Transverse colon (tissue), 4 donors: ENCODE measurements around the gene NKAIN2. TPM values are rescaled to one million over a fixed set of nuclear protein-coding genes. Genes with fewer than 3 reads are reported as not detected.
"Not testable (repeated sequence)": the region's sequence is repeated elsewhere in the genome, so short reads cannot be mapped to it uniquely, and the experiment has no call there.

Experiments
- DNase-seq: peaks from one replicate; pipeline ENCODE4 v3.0.0-alpha.2; 2019
- H3K27ac ChIP-seq, 4 donors: fragments of 200-600 bp; sonication (generic); 2 replicates each; pipeline ENCODE4 v1.5.1; 2016 to 2018; ENCODE audit warnings: inconsistent platforms in 4 of 4
- H3K27me3 ChIP-seq: fragments of 200-600 bp; sonication (generic); 2 replicates; pipeline ENCODE4 v1.5.1; 2017; ENCODE audit warnings: inconsistent platforms
- H3K36me3 ChIP-seq, 4 donors: fragments of 200-600 bp; sonication (generic); 2 replicates each; pipeline ENCODE4 v1.5.1; 2017 to 2019; ENCODE audit warnings: inconsistent platforms in 4 of 4
- H3K4me1 ChIP-seq, 4 donors: fragments of 200-600 bp; sonication (generic); 2 replicates each; pipeline ENCODE4 v1.5.1; 2017 to 2020; ENCODE audit warnings: inconsistent platforms in 4 of 4
- H3K4me3 ChIP-seq, 4 donors: fragments of 200-600 bp; sonication (generic); 1 replicate in 1 of 4; 2 replicates in 3 of 4; pipeline versions ENCODE4 v1.5.1 to v1.6.1; 2017 to 2019; ENCODE audit warnings: inconsistent platforms in 4 of 4
- H3K9me3 ChIP-seq, 2 donors: fragments of 200-600 bp; sonication (generic); 2 replicates each; pipeline ENCODE4 v1.5.1; 2017 to 2019; ENCODE audit warnings: inconsistent platforms in 2 of 2
- CTCF ChIP-seq, 5 experiments: fragments of 200-600 bp in 3 of 5; fragments of 450-650 bp in 2 of 5; sonication (generic) in 3 of 5; IDR thresholded peaks; 1 replicate in 2 of 5; 2 replicates in 3 of 5; pipeline ENCODE4 v1.5.1; 2016 to 2017; ENCODE audit warnings: antibody characterized with exemption in 5 of 5, inconsistent platforms in 3 of 5, mild to moderate bottlenecking in 2 of 5, moderate library complexity in 1 of 5
- EP300 ChIP-seq: sonication (generic); formaldehyde crosslinking; IDR thresholded peaks from one replicate; pipeline ENCODE4 v1.6.1; 2017; ENCODE audit warnings: antibody characterized with exemption, low read depth
- POLR2A ChIP-seq: fragments of 450-650 bp; IDR thresholded peaks from one replicate; pipeline ENCODE4 v1.6.1; 2016; ENCODE audit warnings: antibody characterized with exemption, mild to moderate bottlenecking, moderate library complexity
- POLR2AphosphoS5 ChIP-seq, 3 donors: sonication (generic); formaldehyde crosslinking; IDR thresholded peaks; one replicate each; pipeline ENCODE4 v1.6.1; 2016; ENCODE audit warnings: antibody characterized with exemption in 3 of 3
- WGBS, 2 donors: methylation state at CpG; one replicate each; pipeline ENCODE4 v1.1.5; 2018; ENCODE audit warnings: low coverage in 1 of 2; 5-methylcytosine and 5-hydroxymethylcytosine counted together
- in situ Hi-C, 4 donors: fragments of 200-750 bp; cut with MboI; loops; one replicate each; pipeline versions ENCODE4 v1.15.0 to v1.15.1; 2017; ENCODE audit warnings: low sequenced_read_pairs in 3 of 4, low pct_ligation_motif_present in 1 of 4, low pct_unique_long_range_greater_than_20kb in 1 of 4
- intact Hi-C: fragments of 100-400 bp; cut with DNase I; formaldehyde crosslinking; loops from one replicate; pipeline ENCODE4 v1.15.1; 2023; ENCODE audit warnings: low total_unique reads
- total RNA-seq, 4 donors: library from RNA; depleted of rRNA; stranded (reverse); fragments of >200 nt; gene quantifications; one replicate each; pipeline ENCODE4 v1.1.0, GENCODE V29; 2016

Gene NKAIN2
- total RNA-seq, 4 donors from 2014 or later: 0.32 TPM; not detected in 3

DNA sequence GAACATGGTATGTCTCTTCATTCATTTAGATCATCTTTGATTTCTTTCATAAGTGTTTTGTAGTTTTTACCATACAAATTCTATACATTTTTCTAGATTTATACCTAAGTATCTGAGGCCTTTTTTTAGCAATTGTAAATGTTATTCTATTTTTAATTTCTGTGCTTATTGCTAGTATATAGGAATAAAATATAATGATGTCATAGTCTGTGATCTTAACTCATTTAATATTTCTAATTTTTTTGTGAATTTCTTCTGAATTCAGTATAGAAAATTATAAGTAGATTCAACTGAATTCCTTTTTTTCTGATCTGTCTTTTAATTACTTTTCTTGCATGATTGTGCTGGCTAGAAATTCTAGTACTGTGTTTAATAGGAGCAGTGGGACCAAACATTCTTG lies 520.6 kb downstream of the NKAIN2 start:
- no peaks in the 10 kb centered on the region for H3K27me3 ChIP-seq
- no peak for DNase-seq

GRCh38 chr6:124330197-124330596 lies 526.5 kb downstream of the NKAIN2 start:
- Histone ChIP-seq H3K9me3 (no peaks in the 10 kb centered on the region), H3K36me3 (no peaks in the 10 kb centered on the region), H3K27me3 (no peaks in the 10 kb centered on the region), H3K4me1 (no peaks in the 10 kb centered on the region), H3K27ac (no peak overlapping the region), H3K4me3 (no peak overlapping the region)
- intact Hi-C loops: loop anchor here (10.0 kb wide), 1 partner anchor 375 kb away; no protein-coding TSS in a partner anchor
- in situ Hi-C loops: loop anchor here in 1 of 4 donors (10.0 kb wide), 1 partner anchor 375 kb away; no protein-coding TSS in a partner anchor
- 33 to 42% methylated on average over 1 of the region's 1 CpG for WGBS, 2 donors
- no peak for DNase-seq
- no peak for TF ChIP-seq POLR2AphosphoS5 (IDR thresholded peaks at IDR 0.05)
- TF ChIP-seq EP300: no peak
- no peak for TF ChIP-seq POLR2A
- no peak for TF ChIP-seq CTCF (IDR thresholded peaks at IDR 0.05)

More for the DNA sequence above, 520.6 kb downstream of the NKAIN2 start:
- no peak for TF ChIP-seq POLR2A
- no peak for TF ChIP-seq POLR2AphosphoS5 (IDR thresholded peaks at IDR 0.05)
- TF ChIP-seq CTCF (IDR thresholded peaks at IDR 0.05): no peak
- no peak for TF ChIP-seq EP300
- H3K9me3 ChIP-seq: no peaks in the 10 kb centered on the region
- intact Hi-C loops: no loop called here
- H3K4me1 ChIP-seq: no peaks in the 10 kb centered on the region
- H3K36me3 ChIP-seq: no peaks in the 10 kb centered on the region
- H3K27ac ChIP-seq: no peak overlapping the region
- in situ Hi-C loops: no loop called here
- no peak overlapping the region for H3K4me3 ChIP-seq

GRCh38 chr6:124334359-124334758 lies 530.7 kb downstream of the NKAIN2 start:
- H3K27ac ChIP-seq: no peak overlapping the region
- TF ChIP-seq POLR2AphosphoS5 (IDR thresholded peaks at IDR 0.05) (no peak), CTCF (IDR thresholded peaks at IDR 0.05) (no peak)
- H3K4me1 ChIP-seq: no peaks in the 10 kb centered on the region
- no peaks in the 10 kb centered on the region for H3K36me3 ChIP-seq
- no peaks in the 10 kb centered on the region for H3K27me3 ChIP-seq
- WGBS, 2 donors: 55 to 70% methylated on average over 2 to 4 of the region's 4 CpGs
- in situ Hi-C loops (loop anchor here in 1 of 4 donors (10.0 kb wide), 1 partner anchor 370 kb away; no protein-coding TSS in a partner anchor), intact Hi-C loops (loop anchor here (10.0 kb wide), 1 partner anchor 370 kb away; no protein-coding TSS in a partner anchor)
- H3K9me3 ChIP-seq: no peaks in the 10 kb centered on the region
- no peak overlapping the region for H3K4me3 ChIP-seq
- DNase-seq: no peak

DNA sequence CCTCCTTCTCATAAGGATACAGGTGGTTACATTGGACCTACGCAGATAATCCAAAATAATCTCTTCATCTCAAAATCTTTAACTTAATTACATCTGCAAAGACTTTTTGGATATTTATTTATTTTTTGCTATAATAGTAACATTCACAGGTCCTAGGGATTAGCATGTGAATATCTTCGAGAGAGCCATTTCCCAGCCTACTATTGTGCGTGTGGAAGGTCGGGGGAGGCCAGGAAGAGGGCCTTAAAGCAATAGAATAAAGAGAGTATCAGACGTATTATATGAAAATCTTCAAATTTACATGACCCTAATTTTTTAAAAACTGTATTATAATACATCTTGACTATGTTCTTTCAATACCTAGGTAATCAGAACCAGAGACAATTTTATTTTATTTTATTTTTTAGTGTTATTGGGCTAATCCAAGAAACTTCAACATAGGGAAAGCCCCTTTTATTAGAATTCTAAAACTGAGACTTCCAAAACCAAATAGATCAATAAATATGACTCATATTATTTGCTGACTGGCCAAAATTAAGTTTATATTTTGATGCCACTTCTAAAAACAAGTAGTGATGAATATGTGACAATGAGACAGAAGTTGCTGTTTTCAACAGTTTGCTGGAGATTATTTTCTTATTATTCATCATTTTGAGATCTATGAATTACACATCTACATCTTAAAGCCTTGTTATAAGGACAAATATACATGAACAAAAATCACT lies 536.1 kb downstream of the NKAIN2 start:
- WGBS, 2 donors: 82 to 87% methylated on average over 5 of the region's 5 CpGs
- intact Hi-C loops: loop anchor here (10.0 kb wide), 1 partner anchor 365 kb away; no protein-coding TSS in a partner anchor
- no peak for TF ChIP-seq POLR2AphosphoS5 (IDR thresholded peaks at IDR 0.05)
- no peak for TF ChIP-seq CTCF (IDR thresholded peaks at IDR 0.05)
- no peak for TF ChIP-seq POLR2A
- TF ChIP-seq EP300: no peak
- in situ Hi-C loops: loop anchor here in 1 of 4 donors (10.0 kb wide), 1 partner anchor 365 kb away; no protein-coding TSS in a partner anchor
- Histone ChIP-seq H3K4me1 (no peaks in the 10 kb centered on the region), H3K9me3 (no peaks in the 10 kb centered on the region), H3K27ac (no peak overlapping the region), H3K36me3 (no peaks in the 10 kb centered on the region), H3K27me3 (no peaks in the 10 kb centered on the region), H3K4me3 (no peak overlapping the region)
- DNase-seq: no peak

DNA sequence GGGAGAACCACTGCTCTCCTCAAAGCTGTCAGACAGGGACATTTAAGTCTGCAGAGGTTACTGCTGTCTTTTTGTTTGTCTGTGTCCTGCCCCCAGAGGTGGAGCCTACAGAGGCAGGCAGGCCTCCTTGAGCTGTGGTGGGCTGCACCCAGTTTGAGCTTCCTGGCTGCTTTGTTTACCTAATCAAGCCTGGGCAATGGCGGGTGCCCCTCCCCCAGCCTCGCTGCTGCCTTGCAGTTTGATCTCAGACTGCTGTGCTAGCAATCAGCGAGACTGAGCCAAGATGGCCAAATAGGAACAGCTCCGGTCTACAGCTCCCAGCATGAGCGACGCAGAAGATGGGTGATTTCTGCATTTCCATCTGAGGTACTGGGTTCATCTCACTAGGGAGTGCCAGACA lies 544.7 kb downstream of the NKAIN2 start:
- H3K4me3 ChIP-seq, H3K9me3 ChIP-seq, H3K4me1 ChIP-seq, in situ Hi-C loops, intact Hi-C loops, H3K27me3 ChIP-seq, DNase-seq, H3K36me3 ChIP-seq, H3K27ac ChIP-seq: not testable (repeated sequence)
- WGBS, 2 donors: 87% methylated on average over 6 of the region's 6 CpGs; no CpG with 5 or more reads in 1 of the 2 donors
